WTC11 (cell line): ENCODE measurements around the gene WNT1. TPM values are rescaled to one million over a fixed set of nuclear protein-coding genes. Genes with fewer than 3 reads are reported as not detected.

Experiments used
- ATAC-seq: fragments of 200-7000 bp; cut with Tn5 transposase; 2 replicates; pipeline ENCODE4 v1.10.0; 2021; ENCODE audit warnings: mild to moderate bottlenecking, moderate library complexity
- CTCF ChIA-PET: fragments of 300-600 bp; sonication (Branson Sonifier 250); formaldehyde crosslinking; loops from one replicate; lab custom pipeline; 2021; ENCODE audit warnings: antibody characterized with exemption; lab: Charles Lee
- POLR2A ChIA-PET: fragments of 350-600 bp; sonication (Branson Sonifier 250); formaldehyde crosslinking; loops from one replicate; lab custom pipeline; 2021; ENCODE audit warnings: antibody characterized with exemption; lab: Charles Lee
- DNase-seq: peaks from one replicate; pipeline ENCODE4 v3.0.0; 2021; ENCODE audit warnings: low spot score
- H3K27ac Mint-ChIP-seq: 2 replicates; pipeline ENCODE4 v1.8.0; 2021; ENCODE audit warnings: mixed read lengths
- H3K27me3 Mint-ChIP-seq: 2 replicates; pipeline ENCODE4 v1.8.0; 2021; ENCODE audit warnings: low read depth, mild to moderate bottlenecking, moderate library complexity, mixed read lengths
- H3K36me3 Mint-ChIP-seq: 2 replicates; pipeline ENCODE4 v1.8.0; 2021; ENCODE audit warnings: mixed read lengths
- H3K4me1 Mint-ChIP-seq: 2 replicates; pipeline ENCODE4 v1.8.0; 2022; ENCODE audit warnings: mixed read lengths
- H3K4me3 Mint-ChIP-seq: 2 replicates; pipeline ENCODE4 v1.8.0; 2021; ENCODE audit warnings: mild to moderate bottlenecking, moderate library complexity, mixed read lengths
- H3K9me3 Mint-ChIP-seq: 2 replicates; pipeline ENCODE4 v1.8.0; 2021; ENCODE audit warnings: mixed read lengths
- ELF4 ChIP-seq: sonication (generic); formaldehyde crosslinking; IDR thresholded peaks from 2 replicates; pipeline ENCODE4 v1.8.1; 2022; ENCODE audit warnings: low read depth, mild to moderate bottlenecking, moderate library complexity, missing genetic modification reagents
- FOXK1 ChIP-seq: sonication (generic); formaldehyde crosslinking; IDR thresholded peaks from 2 replicates; pipeline ENCODE4 v1.8.0; 2022; ENCODE audit warnings: mild to moderate bottlenecking, moderate library complexity, missing genetic modification reagents
- GABPB1 ChIP-seq: sonication (generic); formaldehyde crosslinking; IDR thresholded peaks from 2 replicates; pipeline ENCODE4 v1.8.1; 2023; ENCODE audit warnings: mild to moderate bottlenecking, missing genetic modification reagents
- GTF2I ChIP-seq: fragments of 250-450 bp; sonication (Bioruptor Pico); conservative IDR thresholded peaks from 2 replicates; pipeline ENCODE4 v1.4.0; 2021; ENCODE audit warnings: mild to moderate bottlenecking
- HMGA2 ChIP-seq: fragments of 250-450 bp; sonication (Bioruptor Pico); IDR thresholded peaks from 2 replicates; pipeline ENCODE4 v1.4.0; 2021; ENCODE audit warnings: mild to moderate bottlenecking, moderate library complexity
- NFATC4 ChIP-seq: fragments of 250-450 bp; sonication (Bioruptor Pico); IDR thresholded peaks from 2 replicates; pipeline ENCODE4 v1.9.0; 2021; ENCODE audit warnings: mild to moderate bottlenecking
- NFE2L1 ChIP-seq: sonication (generic); formaldehyde crosslinking; IDR thresholded peaks from 2 replicates; pipeline ENCODE4 v1.8.1; 2023; ENCODE audit warnings: missing genetic modification reagents
- PRRX2 ChIP-seq: fragments of 250-450 bp; sonication (Bioruptor Pico); IDR thresholded peaks from 2 replicates; pipeline ENCODE4 v1.8.0; 2021; ENCODE audit warnings: mild to moderate bottlenecking
- TCF7 ChIP-seq: sonication (generic); formaldehyde crosslinking; IDR thresholded peaks from 2 replicates; pipeline ENCODE4 v1.8.0; 2022; ENCODE audit warnings: mild to moderate bottlenecking, low read depth, missing genetic modification reagents, moderate library complexity
- ZBTB21 ChIP-seq: sonication (generic); formaldehyde crosslinking; IDR thresholded peaks from 2 replicates; pipeline ENCODE4 v1.8.1; 2023; ENCODE audit warnings: mild to moderate bottlenecking, missing genetic modification reagents, borderline replicate concordance
- ZNF263 ChIP-seq: sonication (generic); formaldehyde crosslinking; IDR thresholded peaks from 2 replicates; pipeline ENCODE4 v1.8.1; 2022; ENCODE audit warnings: low read depth, mild to moderate bottlenecking, moderate library complexity, missing genetic modification reagents
- ZNF396 ChIP-seq: fragments of 250-450 bp; sonication (Bioruptor Pico); IDR thresholded peaks from 2 replicates; pipeline ENCODE4 v1.8.0; 2021; ENCODE audit warnings: mild to moderate bottlenecking, moderate library complexity, borderline replicate concordance
- ZNF671 ChIP-seq: fragments of 250-450 bp; sonication (Bioruptor Pico); IDR thresholded peaks from 2 replicates; pipeline ENCODE4 v1.8.0; 2021; ENCODE audit warnings: mild to moderate bottlenecking
- total RNA-seq: library from RNA; stranded (reverse); gene quantifications from 3 replicates; pipeline ENCODE4 v1.2.3, GENCODE V29; 2021
- TF ChIP-seq, protein P1 (sequence below): sonication (generic); formaldehyde crosslinking; IDR thresholded peaks from 2 replicates; pipeline ENCODE4 v1.8.0; 2022; ENCODE audit warnings: missing genetic modification reagents
- TF ChIP-seq, protein P2 (sequence below): fragments of 250-450 bp; sonication (Bioruptor Pico); conservative IDR thresholded peaks from 2 replicates; pipeline ENCODE4 v1.9.0; 2021; ENCODE audit warnings: mild to moderate bottlenecking
- TF ChIP-seq, protein P3 (sequence below): sonication (generic); formaldehyde crosslinking; IDR thresholded peaks from 2 replicates; pipeline ENCODE4 v1.8.1; 2022; ENCODE audit warnings: low read depth, missing genetic modification reagents, borderline replicate concordance
- TF ChIP-seq, protein P4 (sequence below): sonication (generic); formaldehyde crosslinking; IDR thresholded peaks from 2 replicates; pipeline ENCODE4 v1.8.1; 2023; ENCODE audit warnings: mild to moderate bottlenecking, missing genetic modification reagents, moderate library complexity
- TF ChIP-seq, protein P5 (sequence below): sonication (generic); formaldehyde crosslinking; IDR thresholded peaks from 2 replicates; pipeline ENCODE4 v1.8.1; 2023; ENCODE audit warnings: mild to moderate bottlenecking, moderate library complexity, missing genetic modification reagents
- TF ChIP-seq, protein P6 (sequence below): sonication (generic); formaldehyde crosslinking; IDR thresholded peaks from 2 replicates; pipeline ENCODE4 v1.8.1; 2022; ENCODE audit warnings: mild to moderate bottlenecking, moderate library complexity, missing genetic modification reagents
- TF ChIP-seq, protein P7 (sequence below): sonication (generic); formaldehyde crosslinking; IDR thresholded peaks from 2 replicates; pipeline ENCODE4 v1.8.0; 2023; ENCODE audit warnings: missing genetic modification reagents
- TF ChIP-seq, protein P8 (sequence below): sonication (generic); formaldehyde crosslinking; IDR thresholded peaks from 2 replicates; pipeline ENCODE4 v1.8.0; 2022; ENCODE audit warnings: mild to moderate bottlenecking, missing genetic modification reagents
- TF ChIP-seq, protein P9 (sequence below): fragments of 250-450 bp; sonication (Bioruptor Pico); IDR thresholded peaks from 2 replicates; pipeline ENCODE4 v2.1.2; 2022; ENCODE audit warnings: mild to moderate bottlenecking, moderate library complexity

Gene WNT1
- total RNA-seq, 1 experiment from 2014 or later, result not detected

DNA sequence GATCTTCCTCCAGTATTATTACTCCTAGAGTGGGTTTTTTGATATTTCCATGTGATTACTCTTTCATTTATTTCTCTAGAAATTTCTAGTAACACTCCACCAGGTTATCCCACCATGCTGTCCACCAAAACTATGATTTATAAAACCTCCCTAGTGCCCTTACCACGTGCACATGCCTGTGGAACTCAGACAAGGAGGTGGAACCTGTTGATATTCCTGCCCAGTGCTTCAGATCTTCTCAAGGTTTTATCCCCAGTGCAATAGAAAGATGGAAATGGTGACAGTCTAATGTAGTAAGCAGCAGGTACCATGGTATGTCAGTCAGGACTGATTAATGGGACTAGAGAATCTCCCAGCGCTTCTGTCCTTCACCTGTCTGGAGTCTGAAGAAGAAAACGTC is 17.3 kb upstream of the WNT1 start:
- H3K4me3 Mint-ChIP-seq, result no peak overlapping the region
- peaks cover 33% of the 10 kb centered on the region for H3K4me1 Mint-ChIP-seq
- CTCF ChIA-PET, result interaction anchor here (1.3 to 1.5 kb wide), 2 partner anchors 27 to 36 kb away, joined by 5 to 7 read pairs; no protein-coding TSS in a partner anchor
- TF ChIP-seq ELF4 (CRISPR knock-in tag) (no peak), ZBTB21 (no peak), NFATC4 (no peak), GABPB1 (CRISPR knock-in tag) (no peak), HMGA2 (no peak), PRRX2 (no peak)
- TF ChIP-seq, protein P1, sequence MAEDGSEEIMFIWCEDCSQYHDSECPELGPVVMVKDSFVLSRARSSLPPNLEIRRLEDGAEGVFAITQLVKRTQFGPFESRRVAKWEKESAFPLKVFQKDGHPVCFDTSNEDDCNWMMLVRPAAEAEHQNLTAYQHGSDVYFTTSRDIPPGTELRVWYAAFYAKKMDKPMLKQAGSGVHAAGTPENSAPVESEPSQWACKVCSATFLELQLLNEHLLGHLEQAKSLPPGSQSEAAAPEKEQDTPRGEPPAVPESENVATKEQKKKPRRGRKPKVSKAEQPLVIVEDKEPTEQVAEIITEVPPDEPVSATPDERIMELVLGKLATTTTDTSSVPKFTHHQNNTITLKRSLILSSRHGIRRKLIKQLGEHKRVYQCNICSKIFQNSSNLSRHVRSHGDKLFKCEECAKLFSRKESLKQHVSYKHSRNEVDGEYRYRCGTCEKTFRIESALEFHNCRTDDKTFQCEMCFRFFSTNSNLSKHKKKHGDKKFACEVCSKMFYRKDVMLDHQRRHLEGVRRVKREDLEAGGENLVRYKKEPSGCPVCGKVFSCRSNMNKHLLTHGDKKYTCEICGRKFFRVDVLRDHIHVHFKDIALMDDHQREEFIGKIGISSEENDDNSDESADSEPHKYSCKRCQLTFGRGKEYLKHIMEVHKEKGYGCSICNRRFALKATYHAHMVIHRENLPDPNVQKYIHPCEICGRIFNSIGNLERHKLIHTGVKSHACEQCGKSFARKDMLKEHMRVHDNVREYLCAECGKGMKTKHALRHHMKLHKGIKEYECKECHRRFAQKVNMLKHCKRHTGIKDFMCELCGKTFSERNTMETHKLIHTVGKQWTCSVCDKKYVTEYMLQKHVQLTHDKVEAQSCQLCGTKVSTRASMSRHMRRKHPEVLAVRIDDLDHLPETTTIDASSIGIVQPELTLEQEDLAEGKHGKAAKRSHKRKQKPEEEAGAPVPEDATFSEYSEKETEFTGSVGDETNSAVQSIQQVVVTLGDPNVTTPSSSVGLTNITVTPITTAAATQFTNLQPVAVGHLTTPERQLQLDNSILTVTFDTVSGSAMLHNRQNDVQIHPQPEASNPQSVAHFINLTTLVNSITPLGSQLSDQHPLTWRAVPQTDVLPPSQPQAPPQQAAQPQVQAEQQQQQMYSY (CRISPR knock-in tag), result no peak
- TF ChIP-seq, protein P2, sequence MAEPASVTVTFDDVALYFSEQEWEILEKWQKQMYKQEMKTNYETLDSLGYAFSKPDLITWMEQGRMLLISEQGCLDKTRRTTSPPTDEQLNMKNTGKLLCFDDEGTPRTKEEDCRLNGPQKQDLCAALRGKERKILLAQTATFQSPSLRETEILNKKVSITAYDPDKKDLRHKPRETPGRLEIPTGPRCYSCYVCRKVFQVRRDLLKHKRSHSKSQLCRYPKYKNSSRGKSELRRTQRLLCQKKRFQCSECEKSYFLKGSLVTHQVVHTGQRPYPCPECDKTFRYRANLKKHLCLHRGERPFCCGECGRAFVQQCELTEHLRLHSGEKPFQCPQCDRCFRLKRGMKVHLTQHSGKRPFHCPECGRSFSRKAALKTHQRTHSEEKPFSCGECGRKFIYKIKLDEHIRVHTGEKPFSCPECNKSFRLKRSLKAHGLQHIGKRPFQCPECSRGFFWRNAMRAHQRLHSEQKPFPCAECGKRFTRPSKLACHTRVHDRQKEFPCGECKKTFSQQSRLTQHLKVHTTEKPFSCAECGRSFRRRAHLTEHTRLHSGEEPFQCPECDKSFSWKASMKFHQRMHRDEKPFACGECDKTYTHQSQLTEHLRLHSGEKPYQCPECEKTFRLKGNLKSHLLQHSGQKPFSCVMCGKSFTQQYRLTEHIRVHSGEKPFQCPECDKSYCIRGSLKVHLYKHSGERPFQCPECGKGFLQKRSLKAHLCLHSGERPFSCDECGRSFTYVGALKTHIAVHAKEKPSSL, result no peak
- TF ChIP-seq, protein P3, sequence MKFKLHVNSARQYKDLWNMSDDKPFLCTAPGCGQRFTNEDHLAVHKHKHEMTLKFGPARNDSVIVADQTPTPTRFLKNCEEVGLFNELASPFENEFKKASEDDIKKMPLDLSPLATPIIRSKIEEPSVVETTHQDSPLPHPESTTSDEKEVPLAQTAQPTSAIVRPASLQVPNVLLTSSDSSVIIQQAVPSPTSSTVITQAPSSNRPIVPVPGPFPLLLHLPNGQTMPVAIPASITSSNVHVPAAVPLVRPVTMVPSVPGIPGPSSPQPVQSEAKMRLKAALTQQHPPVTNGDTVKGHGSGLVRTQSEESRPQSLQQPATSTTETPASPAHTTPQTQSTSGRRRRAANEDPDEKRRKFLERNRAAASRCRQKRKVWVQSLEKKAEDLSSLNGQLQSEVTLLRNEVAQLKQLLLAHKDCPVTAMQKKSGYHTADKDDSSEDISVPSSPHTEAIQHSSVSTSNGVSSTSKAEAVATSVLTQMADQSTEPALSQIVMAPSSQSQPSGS (CRISPR knock-in tag), result no peak
- TF ChIP-seq, all 79 proteins: peak for 0
- Mint-ChIP-seq H3K9me3 (no peaks in the 10 kb centered on the region), H3K27ac (no peak overlapping the region), H3K36me3 (no peaks in the 10 kb centered on the region), H3K27me3 (peaks cover 7% of the 10 kb centered on the region; the same call in 1 of the 2 replicates)
- POLR2A ChIA-PET, result no interaction called here
- DNase-seq (no peak), ATAC-seq (no peak)

DNA sequence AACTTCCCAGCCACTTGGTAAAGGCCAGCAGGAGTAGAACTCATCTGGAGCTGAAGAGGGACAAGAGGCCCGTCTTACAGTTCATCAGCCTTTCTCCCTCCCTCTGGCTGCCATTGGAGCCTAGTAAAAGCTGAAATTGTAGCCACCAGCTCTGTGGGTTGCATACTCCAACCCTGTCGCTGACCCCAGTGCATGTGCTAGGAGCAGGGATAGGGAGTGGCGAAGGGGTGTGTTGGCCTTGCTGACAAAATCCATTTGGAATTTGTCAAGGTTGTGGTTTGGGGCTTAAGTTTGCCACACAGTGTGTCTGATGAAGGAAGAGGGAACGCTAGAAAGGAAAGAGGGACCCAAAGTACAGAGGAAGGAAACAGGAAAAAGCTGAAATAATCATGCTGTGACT is 16.8 kb upstream of the WNT1 start:
- Mint-ChIP-seq H3K4me1 (peaks cover 33% of the 10 kb centered on the region), H3K36me3 (no peaks in the 10 kb centered on the region), H3K9me3 (no peaks in the 10 kb centered on the region), H3K27me3 (peaks cover 8% of the 10 kb centered on the region), H3K4me3 (no peak overlapping the region), H3K27ac (no peak overlapping the region)
- ChIA-PET CTCF (interaction anchor here (1.3 to 1.5 kb wide), 2 partner anchors 27 to 36 kb away, joined by 5 to 7 read pairs; no protein-coding TSS in a partner anchor), POLR2A (no interaction called here)
- ATAC-seq, result no peak
- no peak for DNase-seq
- no peak for TF ChIP-seq ZNF263 (CRISPR knock-in tag)
- TF ChIP-seq TCF7, result no peak
- TF ChIP-seq FOXK1 (CRISPR knock-in tag), result no peak
- no peak for TF ChIP-seq NFE2L1 (CRISPR knock-in tag)
- TF ChIP-seq, protein P4, sequence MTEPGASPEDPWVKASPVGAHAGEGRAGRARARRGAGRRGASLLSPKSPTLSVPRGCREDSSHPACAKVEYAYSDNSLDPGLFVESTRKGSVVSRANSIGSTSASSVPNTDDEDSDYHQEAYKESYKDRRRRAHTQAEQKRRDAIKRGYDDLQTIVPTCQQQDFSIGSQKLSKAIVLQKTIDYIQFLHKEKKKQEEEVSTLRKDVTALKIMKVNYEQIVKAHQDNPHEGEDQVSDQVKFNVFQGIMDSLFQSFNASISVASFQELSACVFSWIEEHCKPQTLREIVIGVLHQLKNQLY (CRISPR knock-in tag), result no peak
- TF ChIP-seq ZNF671 (CRISPR knock-in tag), result no peak
- TF ChIP-seq, protein P5, sequence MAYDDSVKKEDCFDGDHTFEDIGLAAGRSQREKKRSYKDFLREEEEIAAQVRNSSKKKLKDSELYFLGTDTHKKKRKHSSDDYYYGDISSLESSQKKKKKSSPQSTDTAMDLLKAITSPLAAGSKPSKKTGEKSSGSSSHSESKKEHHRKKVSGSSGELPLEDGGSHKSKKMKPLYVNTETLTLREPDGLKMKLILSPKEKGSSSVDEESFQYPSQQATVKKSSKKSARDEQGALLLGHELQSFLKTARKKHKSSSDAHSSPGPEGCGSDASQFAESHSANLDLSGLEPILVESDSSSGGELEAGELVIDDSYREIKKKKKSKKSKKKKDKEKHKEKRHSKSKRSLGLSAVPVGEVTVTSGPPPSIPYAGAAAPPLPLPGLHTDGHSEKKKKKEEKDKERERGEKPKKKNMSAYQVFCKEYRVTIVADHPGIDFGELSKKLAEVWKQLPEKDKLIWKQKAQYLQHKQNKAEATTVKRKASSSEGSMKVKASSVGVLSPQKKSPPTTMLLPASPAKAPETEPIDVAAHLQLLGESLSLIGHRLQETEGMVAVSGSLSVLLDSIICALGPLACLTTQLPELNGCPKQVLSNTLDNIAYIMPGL, result no peak
- TF ChIP-seq GTF2I, result no peak
- TF ChIP-seq, protein P6, sequence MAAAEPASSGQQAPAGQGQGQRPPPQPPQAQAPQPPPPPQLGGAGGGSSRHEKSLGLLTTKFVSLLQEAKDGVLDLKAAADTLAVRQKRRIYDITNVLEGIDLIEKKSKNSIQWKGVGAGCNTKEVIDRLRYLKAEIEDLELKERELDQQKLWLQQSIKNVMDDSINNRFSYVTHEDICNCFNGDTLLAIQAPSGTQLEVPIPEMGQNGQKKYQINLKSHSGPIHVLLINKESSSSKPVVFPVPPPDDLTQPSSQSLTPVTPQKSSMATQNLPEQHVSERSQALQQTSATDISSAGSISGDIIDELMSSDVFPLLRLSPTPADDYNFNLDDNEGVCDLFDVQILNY (CRISPR knock-in tag), result no peak
- TF ChIP-seq, protein P7, sequence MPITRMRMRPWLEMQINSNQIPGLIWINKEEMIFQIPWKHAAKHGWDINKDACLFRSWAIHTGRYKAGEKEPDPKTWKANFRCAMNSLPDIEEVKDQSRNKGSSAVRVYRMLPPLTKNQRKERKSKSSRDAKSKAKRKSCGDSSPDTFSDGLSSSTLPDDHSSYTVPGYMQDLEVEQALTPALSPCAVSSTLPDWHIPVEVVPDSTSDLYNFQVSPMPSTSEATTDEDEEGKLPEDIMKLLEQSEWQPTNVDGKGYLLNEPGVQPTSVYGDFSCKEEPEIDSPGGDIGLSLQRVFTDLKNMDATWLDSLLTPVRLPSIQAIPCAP (CRISPR knock-in tag), result no peak
- TF ChIP-seq, protein P8, sequence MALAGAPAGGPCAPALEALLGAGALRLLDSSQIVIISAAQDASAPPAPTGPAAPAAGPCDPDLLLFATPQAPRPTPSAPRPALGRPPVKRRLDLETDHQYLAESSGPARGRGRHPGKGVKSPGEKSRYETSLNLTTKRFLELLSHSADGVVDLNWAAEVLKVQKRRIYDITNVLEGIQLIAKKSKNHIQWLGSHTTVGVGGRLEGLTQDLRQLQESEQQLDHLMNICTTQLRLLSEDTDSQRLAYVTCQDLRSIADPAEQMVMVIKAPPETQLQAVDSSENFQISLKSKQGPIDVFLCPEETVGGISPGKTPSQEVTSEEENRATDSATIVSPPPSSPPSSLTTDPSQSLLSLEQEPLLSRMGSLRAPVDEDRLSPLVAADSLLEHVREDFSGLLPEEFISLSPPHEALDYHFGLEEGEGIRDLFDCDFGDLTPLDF (CRISPR knock-in tag), result no peak
- no peak for TF ChIP-seq ZNF396 (CRISPR knock-in tag)
- TF ChIP-seq, protein P9, sequence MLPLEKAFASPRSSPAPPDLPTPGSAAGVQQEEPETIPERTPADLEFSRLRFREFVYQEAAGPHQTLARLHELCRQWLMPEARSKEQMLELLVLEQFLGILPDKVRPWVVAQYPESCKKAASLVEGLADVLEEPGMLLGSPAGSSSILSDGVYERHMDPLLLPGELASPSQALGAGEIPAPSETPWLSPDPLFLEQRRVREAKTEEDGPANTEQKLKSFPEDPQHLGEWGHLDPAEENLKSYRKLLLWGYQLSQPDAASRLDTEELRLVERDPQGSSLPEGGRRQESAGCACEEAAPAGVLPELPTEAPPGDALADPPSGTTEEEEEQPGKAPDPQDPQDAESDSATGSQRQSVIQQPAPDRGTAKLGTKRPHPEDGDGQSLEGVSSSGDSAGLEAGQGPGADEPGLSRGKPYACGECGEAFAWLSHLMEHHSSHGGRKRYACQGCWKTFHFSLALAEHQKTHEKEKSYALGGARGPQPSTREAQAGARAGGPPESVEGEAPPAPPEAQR (CRISPR knock-in tag), result no peak
